NCI-H748 (cell line): Measurements from ENCODE around the gene BCAS4.

Source experiments
- DNase-seq: peaks from one replicate; lab custom pipeline; 2025; ENCODE audit not compliant: unreplicated experiment; lab: John Stamatoyannopoulos, UW

The BCAS4 gene

DNA sequence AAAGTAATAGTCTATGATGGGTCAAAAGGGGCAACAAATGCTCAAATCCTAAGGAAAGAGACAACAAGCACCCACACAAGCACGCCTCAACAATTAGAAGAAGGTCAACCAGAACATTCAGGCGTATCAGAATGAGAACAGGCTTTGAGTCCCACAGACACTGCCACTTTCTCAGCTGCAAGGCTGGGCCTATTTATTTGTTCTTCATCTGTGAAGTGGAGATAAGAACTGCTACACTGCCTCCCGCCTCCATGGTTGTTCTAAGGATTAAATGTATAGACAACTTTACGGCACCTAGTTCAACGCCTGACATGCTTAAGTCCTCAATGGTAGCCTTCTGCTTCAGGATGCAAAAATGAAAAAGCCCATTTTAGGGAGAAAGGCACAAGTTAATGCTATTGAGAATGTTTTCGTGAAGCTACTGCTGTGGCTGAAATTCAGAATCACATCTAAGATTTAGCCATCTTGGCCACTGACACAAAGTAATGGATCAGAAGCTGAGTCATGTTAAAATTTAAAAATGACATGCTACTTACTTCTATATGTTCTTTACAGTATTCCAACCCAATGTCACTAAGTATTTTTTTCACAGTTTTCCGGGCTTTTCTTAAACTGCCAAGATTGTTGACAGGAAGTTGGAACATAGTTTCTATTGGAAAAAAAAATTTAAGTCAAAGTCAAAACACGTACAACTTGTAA is 108.6 kb downstream of the BCAS4 start:
- no peak for DNase-seq

DNA sequence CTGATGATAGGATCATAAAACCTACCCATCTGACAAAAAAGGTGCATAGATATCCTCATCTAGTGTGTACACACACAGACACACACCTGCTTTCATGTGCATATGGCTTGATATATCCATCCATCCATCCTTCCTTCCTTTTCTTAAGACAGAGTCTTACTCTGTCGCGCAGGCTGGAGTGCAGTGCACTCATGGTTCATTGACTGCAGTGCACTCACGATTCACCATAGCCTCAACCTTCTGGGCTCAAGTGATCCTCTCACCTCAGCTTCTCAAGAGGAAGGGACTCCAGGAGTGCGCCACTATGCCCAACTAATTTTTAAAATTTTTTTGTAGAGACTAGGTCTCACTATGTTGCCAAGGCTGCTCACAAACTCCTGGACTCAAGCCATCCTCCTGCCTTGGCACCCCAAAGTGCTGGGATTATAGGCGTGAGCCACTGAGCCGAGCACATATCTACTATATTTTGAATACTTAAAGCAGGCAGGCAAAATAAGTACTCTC is 109.3 kb downstream of the BCAS4 start:
- DNase-seq = no peak

DNA sequence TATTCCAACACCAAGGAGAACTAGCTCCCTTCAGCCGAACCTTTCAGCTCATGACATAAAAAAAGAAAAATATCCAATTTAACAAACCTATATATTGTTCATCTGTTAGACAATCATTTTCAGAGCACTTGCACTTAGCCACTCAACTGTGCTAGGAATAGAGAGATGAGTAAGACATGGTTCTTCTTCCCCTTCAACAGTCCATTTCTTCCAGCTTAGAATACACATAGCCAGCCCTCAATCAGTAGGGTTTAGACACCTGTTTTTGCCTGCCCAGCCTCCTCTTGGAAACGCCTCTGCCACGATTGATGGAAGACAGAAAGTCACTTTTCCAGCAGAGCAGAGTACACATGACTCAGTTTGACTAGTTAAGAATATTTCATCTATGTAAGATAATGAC is 114.6 kb downstream of the BCAS4 start:
- DNase-seq = no peak

DNA sequence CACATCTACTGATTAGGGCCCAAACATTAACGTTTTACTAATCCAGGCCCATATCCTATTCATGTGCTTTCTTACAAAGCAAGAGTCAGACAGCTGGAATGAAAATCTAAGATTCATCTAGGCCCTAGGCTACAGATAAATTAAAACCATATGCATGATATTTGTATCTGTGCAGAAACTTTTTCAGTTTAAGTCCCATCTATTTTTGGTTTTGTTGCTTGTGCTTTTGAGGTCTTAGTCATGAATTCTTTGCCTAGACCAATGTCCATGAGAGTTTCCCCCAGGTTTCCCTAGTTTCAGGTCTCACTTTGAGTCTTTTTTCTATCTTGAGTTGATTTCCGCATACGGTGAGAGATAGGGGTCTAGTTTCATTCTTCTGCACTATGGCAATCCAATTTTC is 116.2 kb downstream of the BCAS4 start:
- no peak for DNase-seq

DNA sequence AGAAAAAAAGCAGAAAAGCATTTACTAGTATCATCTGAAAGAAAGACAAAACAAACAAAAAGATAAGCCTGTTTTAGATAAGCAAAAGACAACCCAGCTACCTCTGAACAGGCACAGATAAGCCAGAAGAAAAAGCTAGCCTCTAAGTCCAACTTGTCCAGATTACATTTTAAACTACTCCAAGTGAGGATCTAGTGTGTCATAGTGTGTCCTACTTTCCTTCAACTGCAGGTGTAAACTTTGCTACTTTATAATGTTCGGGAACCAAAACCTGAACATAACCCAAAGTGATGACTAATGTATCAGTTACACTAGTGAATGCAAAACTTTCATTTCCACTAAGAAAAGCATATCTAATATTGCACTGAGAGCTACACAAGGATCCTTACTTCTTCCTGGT is 116.9 kb downstream of the BCAS4 start:
- no peak for DNase-seq

DNA sequence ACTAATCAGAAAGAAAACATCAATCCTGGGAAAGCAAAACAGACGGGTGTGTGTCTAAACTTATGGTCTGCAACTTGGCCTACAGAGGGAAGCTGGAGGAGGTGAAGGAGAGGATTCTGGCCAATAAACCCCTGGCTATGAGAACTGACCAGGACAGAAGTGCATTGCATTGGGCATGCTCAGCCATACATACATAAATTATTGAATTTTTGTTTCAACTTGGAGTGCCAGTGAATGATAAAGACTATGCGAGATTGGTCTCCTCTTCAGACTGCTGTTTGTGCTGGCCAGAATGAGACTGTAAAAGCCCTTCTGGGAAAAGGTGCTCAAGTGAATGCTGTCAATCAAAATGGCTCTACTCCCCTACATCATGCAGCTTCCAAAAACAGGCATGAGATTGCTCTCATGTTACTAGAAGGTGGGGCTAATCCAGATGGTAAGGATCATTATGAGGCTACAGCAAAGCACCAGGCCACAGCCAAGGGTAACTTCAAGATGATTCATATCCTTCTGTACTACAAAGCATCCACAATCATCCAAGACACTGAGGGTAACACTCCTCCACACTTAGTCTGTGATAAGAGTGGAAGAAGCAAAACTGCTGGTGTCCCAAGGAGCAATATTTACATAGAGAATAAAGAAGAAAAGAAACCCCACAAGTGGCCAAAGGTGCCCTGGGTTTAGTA is 119.0 kb downstream of the BCAS4 start:
- DNase-seq = no peak

DNA sequence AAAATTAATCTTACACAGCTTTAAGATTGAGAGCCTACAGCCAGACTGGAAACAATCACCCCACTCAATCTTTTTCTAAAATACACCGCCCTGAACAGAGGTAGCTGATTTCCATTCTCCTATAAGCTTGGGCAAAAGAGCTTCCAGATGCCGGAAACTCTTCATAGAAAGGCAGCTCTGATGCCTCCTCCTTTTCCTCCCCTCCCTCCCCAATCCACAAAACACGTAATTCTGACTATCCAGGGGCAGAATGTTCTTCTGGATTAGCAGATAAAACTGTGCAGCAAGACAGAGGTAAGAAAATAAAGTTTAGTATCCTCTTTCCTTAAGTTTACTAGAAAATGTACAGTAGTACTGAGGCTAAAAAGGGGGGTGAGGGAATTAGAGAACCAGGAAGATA is 120.6 kb downstream of the BCAS4 start:
- DNase-seq = no peak

DNA sequence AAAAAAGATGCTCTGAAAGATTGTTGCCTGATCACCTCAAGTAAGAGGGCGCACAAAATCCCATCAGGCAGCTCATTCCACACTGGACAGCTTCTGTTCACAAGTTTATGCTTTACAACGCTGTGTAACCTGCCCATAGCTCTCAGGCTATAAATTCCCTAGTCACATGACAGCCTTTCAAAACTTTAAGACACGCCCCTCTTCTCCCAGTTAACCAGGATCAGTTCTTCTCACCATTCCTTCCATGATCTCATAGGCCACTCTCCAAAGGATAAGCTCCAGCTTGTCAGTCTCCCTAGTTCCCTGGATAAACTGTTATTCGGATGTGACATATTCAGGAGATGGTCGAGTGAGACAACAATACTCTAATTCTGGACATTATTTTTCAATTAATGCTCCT is 121.4 kb downstream of the BCAS4 start:
- DNase-seq = no peak

DNA sequence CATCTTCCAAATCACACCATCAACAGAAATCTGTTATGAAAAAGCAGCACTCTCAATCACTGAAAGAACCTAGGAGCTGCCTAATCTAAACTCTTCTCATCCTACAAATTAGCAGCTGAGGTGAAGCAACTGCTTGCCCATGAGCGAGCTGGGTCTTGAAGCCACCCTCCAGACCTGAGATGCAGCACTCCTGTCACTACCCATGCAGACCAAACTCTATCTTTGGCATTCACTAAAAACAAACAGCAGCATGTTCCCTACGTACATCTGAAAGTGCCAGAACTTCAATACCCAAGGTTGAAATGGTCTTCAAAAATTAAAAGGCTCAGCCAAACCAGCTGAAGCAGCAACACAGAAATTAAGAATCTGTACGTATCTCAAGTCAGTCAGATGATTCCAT is 122.1 kb downstream of the BCAS4 start:
- no peak for DNase-seq

DNA sequence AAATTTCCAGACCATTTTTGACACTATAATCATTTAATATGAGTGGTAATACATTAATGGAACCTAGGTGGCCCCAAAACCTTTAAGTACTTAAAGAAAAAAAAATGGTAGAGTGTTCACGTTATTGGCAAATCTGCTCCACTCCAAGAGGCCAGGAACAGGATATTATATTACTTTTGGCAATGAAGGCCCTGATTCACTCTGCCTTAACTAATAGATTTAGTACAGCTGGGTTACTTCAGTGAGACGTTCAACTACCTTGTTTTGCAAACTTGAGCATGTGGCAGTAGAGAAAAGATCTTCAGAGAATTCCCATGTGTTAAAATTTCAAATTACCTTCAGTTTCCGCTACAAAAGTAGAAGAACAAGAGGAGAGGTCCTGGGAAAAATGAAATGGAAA is 123.5 kb downstream of the BCAS4 start:
- no peak for DNase-seq

DNA sequence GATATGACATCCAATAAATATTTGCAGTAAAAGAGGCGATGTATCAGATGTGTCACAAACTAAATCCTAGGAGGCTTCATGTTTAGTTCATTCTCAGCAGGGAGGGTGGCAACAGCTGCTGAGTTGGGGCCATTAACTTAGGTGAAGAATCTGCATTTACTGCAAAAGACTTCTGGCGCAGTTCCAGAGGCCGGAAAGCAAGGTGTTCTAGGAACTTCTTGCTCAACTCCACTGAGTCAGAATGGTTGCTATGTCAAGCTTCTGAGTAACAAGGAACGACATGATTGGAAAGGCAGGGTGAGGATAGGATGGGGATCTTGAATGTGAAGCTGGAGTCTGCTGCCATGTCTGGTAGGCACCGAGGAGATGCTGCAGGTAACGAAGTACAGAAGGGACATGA is 124.7 kb downstream of the BCAS4 start:
- DNase-seq = no peak

DNA sequence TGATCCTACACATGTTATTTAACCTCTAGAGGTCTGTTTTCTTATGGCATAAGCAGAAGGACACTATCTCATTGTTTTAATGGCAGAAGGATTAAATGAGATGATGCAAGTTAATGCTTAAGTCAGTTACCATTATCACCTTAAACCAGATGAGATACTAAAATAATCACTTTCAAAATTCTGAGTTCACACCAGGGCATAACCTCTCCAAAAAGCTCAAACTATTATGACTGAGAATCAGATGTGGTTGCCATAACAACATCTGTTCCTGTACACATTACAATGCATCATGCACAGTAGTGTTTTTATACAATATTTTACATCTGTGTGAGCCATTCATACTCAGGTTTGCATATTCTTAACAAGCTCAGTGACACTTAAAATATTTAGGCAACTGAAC is 126.1 kb downstream of the BCAS4 start:
- no peak for DNase-seq

DNA sequence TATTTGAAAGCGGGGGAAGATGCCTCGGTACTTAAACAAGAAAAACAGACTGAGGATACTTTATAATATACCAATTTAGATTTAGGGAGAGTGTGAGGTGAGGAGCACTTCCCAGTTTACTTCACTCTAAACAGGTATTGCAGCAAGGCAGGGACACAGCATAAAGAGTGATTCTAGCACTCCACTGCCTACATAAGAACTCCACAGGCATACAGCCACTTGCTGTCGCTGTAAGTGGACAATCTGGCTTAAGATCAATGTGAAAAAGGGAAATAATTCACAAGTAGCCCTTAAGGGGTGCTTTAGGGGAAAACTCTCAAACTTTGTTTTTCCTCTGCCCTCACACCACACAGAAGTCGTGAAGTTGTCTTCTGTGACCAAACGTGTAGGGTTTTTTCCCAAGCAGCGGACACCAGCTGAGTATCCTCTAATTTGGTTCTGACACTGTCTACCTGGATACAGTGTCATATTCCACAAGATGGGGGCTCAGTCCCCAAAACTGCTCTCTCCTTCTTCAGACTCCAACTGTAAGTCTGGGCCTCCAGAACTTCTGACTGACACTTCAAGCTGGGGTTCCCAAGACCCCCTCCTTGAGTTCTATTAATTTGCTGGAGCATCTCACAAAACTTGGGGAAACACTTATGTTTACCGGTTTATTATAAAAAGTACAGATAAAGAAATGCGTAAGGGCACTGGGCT is 127.1 kb downstream of the BCAS4 start:
- DNase-seq = no peak

DNA sequence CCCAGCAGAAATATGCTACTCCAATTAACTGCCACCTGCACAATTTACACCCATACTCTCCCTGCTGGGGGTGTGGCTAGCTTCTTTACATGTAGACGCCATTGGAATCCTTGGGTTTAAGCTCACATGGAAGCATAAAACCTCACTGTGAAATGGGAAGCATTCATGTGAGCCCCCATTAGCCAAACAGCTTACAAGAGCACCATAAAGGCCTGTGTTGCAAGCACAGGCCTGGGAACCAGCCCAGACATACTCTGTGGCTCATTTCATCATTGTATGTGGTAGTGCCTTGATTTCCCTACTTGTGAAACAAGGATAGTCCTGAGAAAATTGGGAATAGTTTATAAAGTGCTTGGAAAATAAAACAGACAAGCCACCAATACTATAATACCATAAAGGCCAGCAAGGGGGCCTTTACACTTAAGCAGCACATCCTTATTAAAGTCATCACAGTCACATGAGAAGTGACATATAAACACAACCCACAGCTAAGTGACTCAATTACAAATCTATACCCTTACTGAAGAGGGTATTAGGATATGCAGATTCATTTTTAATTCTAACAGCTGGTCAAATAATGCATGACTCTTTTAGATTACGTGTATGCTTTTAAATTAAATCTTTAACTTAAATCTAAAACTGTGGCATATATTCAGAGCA is 129.5 kb downstream of the BCAS4 start:
- no peak for DNase-seq

DNA sequence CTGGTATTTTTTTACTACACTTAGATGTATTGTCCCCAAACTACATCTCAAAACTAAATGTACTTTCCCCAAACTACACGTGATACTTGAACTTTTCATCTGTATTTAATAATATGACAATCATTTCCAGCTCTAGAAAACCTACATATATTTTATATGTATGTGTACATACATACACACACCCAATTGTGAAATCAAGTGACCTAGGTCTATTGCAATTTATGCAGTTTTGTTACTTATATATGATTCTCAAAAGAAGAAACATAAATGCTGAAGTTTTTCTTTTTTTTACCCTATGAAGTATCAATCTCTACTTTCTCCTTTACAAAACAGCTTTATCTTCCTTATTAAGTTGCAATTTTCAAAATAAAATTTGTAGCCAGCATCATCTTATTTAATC is 131.7 kb downstream of the BCAS4 start:
- no peak for DNase-seq
